PC-9 (cell line): Measurements from ENCODE around the gene RHOBTB1.

ENCODE experiments used
- EZH2 ChIP-seq: fragments of 200-600 bp; sonication (generic); IDR thresholded peaks from 2 replicates; pipeline ENCODE4 v1.8.0; 2017; ENCODE audit warnings: antibody characterized with exemption, low read depth
- TF ChIP-seq, protein P1 (sequence below): fragments of 200-600 bp; sonication (generic); conservative IDR thresholded peaks from 2 replicates; pipeline ENCODE4 v1.6.1; 2017; ENCODE audit warnings: mixed run types, antibody characterized with exemption, mild to moderate bottlenecking, moderate library complexity

DNA sequence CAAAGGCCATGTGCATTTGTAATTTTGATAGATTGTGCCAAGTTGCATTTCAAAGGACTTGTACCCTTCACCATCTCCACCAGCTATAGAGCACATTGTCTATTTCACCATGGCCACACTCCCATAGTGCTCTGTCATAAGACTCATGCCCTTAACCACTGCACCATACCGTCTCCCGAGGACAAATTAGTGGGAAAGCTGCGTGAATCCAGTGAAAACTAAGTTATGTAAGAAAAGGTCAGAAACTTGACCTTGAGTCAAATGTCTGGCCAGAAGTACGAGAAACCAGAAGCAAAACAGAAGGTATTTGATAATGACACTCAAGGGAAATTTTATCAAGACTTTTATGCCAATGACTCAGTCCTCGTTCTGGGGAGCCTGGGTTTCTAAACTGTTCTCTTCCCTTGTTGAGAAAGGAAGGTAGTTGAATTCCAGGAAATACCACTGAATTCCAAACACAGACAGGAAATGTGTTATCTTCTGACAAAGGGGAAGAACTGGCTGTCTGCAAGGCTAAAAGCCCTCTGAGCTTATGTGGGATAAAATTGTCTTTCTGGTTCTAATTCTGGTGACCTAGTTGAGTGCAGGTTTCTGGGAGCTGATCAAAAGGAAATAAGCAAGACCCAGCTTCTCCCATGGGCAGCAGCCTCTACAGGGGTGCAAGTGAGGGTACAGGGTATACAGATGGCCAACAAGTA is 116.0 kb downstream of the RHOBTB1 start:
- TF ChIP-seq, protein P1, sequence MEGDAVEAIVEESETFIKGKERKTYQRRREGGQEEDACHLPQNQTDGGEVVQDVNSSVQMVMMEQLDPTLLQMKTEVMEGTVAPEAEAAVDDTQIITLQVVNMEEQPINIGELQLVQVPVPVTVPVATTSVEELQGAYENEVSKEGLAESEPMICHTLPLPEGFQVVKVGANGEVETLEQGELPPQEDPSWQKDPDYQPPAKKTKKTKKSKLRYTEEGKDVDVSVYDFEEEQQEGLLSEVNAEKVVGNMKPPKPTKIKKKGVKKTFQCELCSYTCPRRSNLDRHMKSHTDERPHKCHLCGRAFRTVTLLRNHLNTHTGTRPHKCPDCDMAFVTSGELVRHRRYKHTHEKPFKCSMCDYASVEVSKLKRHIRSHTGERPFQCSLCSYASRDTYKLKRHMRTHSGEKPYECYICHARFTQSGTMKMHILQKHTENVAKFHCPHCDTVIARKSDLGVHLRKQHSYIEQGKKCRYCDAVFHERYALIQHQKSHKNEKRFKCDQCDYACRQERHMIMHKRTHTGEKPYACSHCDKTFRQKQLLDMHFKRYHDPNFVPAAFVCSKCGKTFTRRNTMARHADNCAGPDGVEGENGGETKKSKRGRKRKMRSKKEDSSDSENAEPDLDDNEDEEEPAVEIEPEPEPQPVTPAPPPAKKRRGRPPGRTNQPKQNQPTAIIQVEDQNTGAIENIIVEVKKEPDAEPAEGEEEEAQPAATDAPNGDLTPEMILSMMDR = no peak
- no peak for TF ChIP-seq EZH2
